H9 (cell line): ENCODE data around the gene LRR1. TPM values are rescaled to one million over a fixed set of nuclear protein-coding genes. Genes with fewer than 3 reads are reported as not detected.
"Not testable (repeated sequence)": the region's sequence is repeated elsewhere in the genome, so short reads cannot be mapped to it uniquely, and the experiment has no call there.

Experiments used
- DNase-seq: peaks from one replicate; pipeline ENCODE4 v3.0.0-alpha.2; 2017
- H2AFZ ChIP-seq: one replicate; pipeline ENCODE4 v1.6.1; 2013; ENCODE audit warnings: mild to moderate bottlenecking, low read length, control low read depth, moderate library complexity
- H2AK5ac ChIP-seq: 2 replicates; pipeline ENCODE4 v1.6.1; 2013; ENCODE audit warnings: low read length, control low read depth, mixed read lengths; ENCODE audit not compliant: insufficient read length
- H2BK120ac ChIP-seq: one replicate; pipeline ENCODE4 v1.6.1; 2013; ENCODE audit warnings: low read depth, mild to moderate bottlenecking, low read length, control low read depth, inconsistent platforms; ENCODE audit not compliant: poor library complexity, severe bottlenecking
- H2BK12ac ChIP-seq: 2 replicates; pipeline ENCODE4 v1.6.1; 2013; ENCODE audit warnings: low read length, control low read depth, mixed read lengths, low read depth; ENCODE audit not compliant: insufficient read length
- H2BK15ac ChIP-seq: 2 replicates; pipeline ENCODE4 v1.6.1; 2013; ENCODE audit warnings: low read depth, low read length, control low read depth
- H2BK20ac ChIP-seq: one replicate; pipeline ENCODE4 v1.6.1; 2013; ENCODE audit warnings: low read depth, mild to moderate bottlenecking, low read length, control low read depth, inconsistent platforms; ENCODE audit not compliant: poor library complexity, severe bottlenecking
- H2BK5ac ChIP-seq: 2 replicates; pipeline ENCODE4 v1.6.1; 2013; ENCODE audit warnings: low read length, control low read depth, mixed read lengths; ENCODE audit not compliant: insufficient read length
- H3K14ac ChIP-seq: 2 replicates; pipeline ENCODE4 v1.6.1; 2013; ENCODE audit warnings: low read length, control low read depth; ENCODE audit not compliant: insufficient read depth
- H3K18ac ChIP-seq: 2 replicates; pipeline ENCODE4 v1.6.1; 2013; ENCODE audit warnings: low read depth, mild to moderate bottlenecking, mixed read lengths, low read length, control low read depth; ENCODE audit not compliant: insufficient read length
- H3K23ac ChIP-seq: 2 replicates; pipeline ENCODE4 v1.6.1; 2013; ENCODE audit warnings: low read length, control low read depth, mixed read lengths, low read depth; ENCODE audit not compliant: insufficient read length
- H3K23me2 ChIP-seq: 2 replicates; pipeline ENCODE4 v1.6.1; 2013; ENCODE audit warnings: low read depth, mild to moderate bottlenecking, mixed read lengths, low read length, control low read depth; ENCODE audit not compliant: insufficient read length, poor library complexity, severe bottlenecking
- H3K27ac ChIP-seq: 2 replicates; pipeline ENCODE4 v1.5.1; 2013; ENCODE audit warnings: low read length, control low read depth, mixed read lengths, low read depth; ENCODE audit not compliant: insufficient read length
- H3K27me3 ChIP-seq: 2 replicates; pipeline ENCODE4 v1.6.1; 2013; ENCODE audit warnings: low read length, control low read depth, inconsistent platforms; ENCODE audit not compliant: insufficient read depth
- H3K4ac ChIP-seq: 2 replicates; pipeline ENCODE4 v1.6.1; 2013; ENCODE audit warnings: low read depth, mild to moderate bottlenecking, control low read depth, inconsistent platforms, low read length, moderate library complexity
- H3K4me1 ChIP-seq: 2 replicates; pipeline ENCODE4 v1.6.1; 2013; ENCODE audit warnings: low read length, control low read depth, inconsistent platforms; ENCODE audit not compliant: insufficient read depth
- H3K4me2 ChIP-seq: 2 replicates; pipeline ENCODE4 v1.6.1; 2013; ENCODE audit warnings: low read length, control low read depth, mixed read lengths; ENCODE audit not compliant: insufficient read length, insufficient read depth
- H3K56ac ChIP-seq: 2 replicates; pipeline ENCODE4 v1.6.1; 2013; ENCODE audit warnings: low read depth, mild to moderate bottlenecking, mixed read lengths, low read length, control low read depth; ENCODE audit not compliant: insufficient read length
- H3K79me1 ChIP-seq: 2 replicates; pipeline ENCODE4 v1.6.1; 2013; ENCODE audit warnings: low read depth, mild to moderate bottlenecking, moderate library complexity, low read length, control low read depth, inconsistent platforms; ENCODE audit not compliant: insufficient read depth, poor library complexity, severe bottlenecking
- H3K79me2 ChIP-seq: 2 replicates; pipeline ENCODE4 v1.6.1; 2013; ENCODE audit warnings: low read length, control low read depth, inconsistent platforms; ENCODE audit not compliant: insufficient read depth
- H3K9ac ChIP-seq: 2 replicates; pipeline ENCODE4 v1.6.1; 2013; ENCODE audit warnings: low read length, control low read depth, mixed read lengths; ENCODE audit not compliant: insufficient read length; ENCODE audit errors: extremely low read depth
- H3K9me3 ChIP-seq: one replicate; pipeline ENCODE4 v1.6.1; 2013; ENCODE audit warnings: low read depth, low read length, inconsistent platforms; ENCODE audit not compliant: control insufficient read depth
- H3T11ph ChIP-seq: one replicate; pipeline ENCODE4 v1.6.1; 2013; ENCODE audit warnings: mild to moderate bottlenecking, low read length, control low read depth, inconsistent platforms
- H4K20me1 ChIP-seq: one replicate; pipeline ENCODE4 v1.6.1; 2013; ENCODE audit not compliant: control insufficient read depth, insufficient read length, insufficient read depth
- H4K5ac ChIP-seq: 2 replicates; pipeline ENCODE4 v1.6.1; 2013; ENCODE audit warnings: low read depth, mild to moderate bottlenecking, mixed read lengths, low read length, control low read depth; ENCODE audit not compliant: insufficient read length
- H4K8ac ChIP-seq: replicated peaks from 2 replicates; pipeline ENCODE4 v1.6.1; 2013; ENCODE audit warnings: low read length, control low read depth, mixed read lengths, low read depth; ENCODE audit not compliant: insufficient read length
- H4K91ac ChIP-seq: 2 replicates; pipeline ENCODE4 v1.6.1; 2013; ENCODE audit warnings: low read depth, mild to moderate bottlenecking, moderate library complexity, mixed read lengths, low read length, control low read depth; ENCODE audit not compliant: insufficient read length
- H3K27ac Mint-ChIP-seq, 3 experiments: 2 replicates in 2 of 3; 3 replicates in 1 of 3; pipeline ENCODE4 v1.8.0; 2020 to 2021; ENCODE audit warnings: mixed read lengths in 3 of 3, mild to moderate bottlenecking in 1 of 3, moderate library complexity in 1 of 3
- H3K27me3 Mint-ChIP-seq: 2 replicates; pipeline ENCODE4 v1.8.0; 2021; ENCODE audit warnings: low read depth, mild to moderate bottlenecking, moderate library complexity, mixed read lengths
- H3K36me3 Mint-ChIP-seq, 3 experiments: 2 replicates in 2 of 3; 3 replicates in 1 of 3; pipeline ENCODE4 v1.8.0; 2020 to 2021; ENCODE audit warnings: low read depth in 3 of 3, mixed read lengths in 3 of 3; ENCODE audit not compliant: insufficient read depth in 1 of 3
- H3K4me1 Mint-ChIP-seq, 2 experiments: 2 replicates each; pipeline ENCODE4 v1.8.0; 2020; ENCODE audit warnings: mixed read lengths in 2 of 2
- H3K4me3 Mint-ChIP-seq, 2 experiments: 2 replicates in 1 of 2; 3 replicates in 1 of 2; pipeline ENCODE4 v1.8.0; 2020 to 2021; ENCODE audit warnings: mild to moderate bottlenecking in 2 of 2, mixed read lengths in 2 of 2, moderate library complexity in 1 of 2
- H3K9me3 Mint-ChIP-seq, 2 experiments: 2 replicates in 1 of 2; 3 replicates in 1 of 2; pipeline ENCODE4 v1.8.0; 2020; ENCODE audit warnings: mild to moderate bottlenecking in 2 of 2, mixed read lengths in 2 of 2, moderate library complexity in 1 of 2
- WGBS: extraction: QIAGEN DNeasy Blood & Tissue Kit; methylation state at CpG from one replicate; pipeline ENCODE4 v1.1.7; 2013; ENCODE audit warnings: missing lambda C conversion rate, low lambda C conversion rate, mixed read lengths; ENCODE audit not compliant: insufficient read length; ENCODE audit errors: extremely low coverage; 5-methylcytosine and 5-hydroxymethylcytosine counted together
- total RNA-seq: library from RNA; stranded (reverse); gene quantifications from 2 replicates; pipeline ENCODE4 v1.2.1, GENCODE V29; 2021
- TF ChIP-seq, protein P1 (sequence below): fragments of 200-600 bp; sonication (generic); conservative IDR thresholded peaks from 3 replicates; pipeline ENCODE4 v1.8.0; 2021; ENCODE audit warnings: antibody characterized with exemption, mild to moderate bottlenecking

The LRR1 gene
- total RNA-seq, 1 experiment from 2014 or later, result 38.6 TPM

DNA sequence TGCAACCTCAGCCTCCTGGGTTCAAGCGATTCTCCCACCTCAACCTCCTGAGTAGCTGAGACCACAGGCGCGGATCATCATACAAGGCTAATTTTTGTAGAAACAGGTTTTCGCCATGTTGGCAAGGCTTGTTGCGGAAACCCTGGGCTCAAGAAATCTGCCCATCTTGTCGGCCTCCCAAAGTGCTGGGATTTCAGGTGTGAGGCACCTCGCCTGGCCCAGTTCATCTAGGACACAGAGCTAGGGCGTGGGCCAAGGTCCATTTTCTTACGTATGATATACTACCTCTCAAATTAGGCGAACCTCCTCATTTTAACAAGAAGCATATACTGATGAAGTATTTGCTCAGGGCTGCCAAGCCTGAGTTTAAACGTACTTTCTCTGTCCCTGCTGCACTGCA, 14.7 kb upstream of the LRR1 start:
- peak overlapping the region; percentile 89 to 95 for H3K4me3 Mint-ChIP-seq
- peaks cover 24% of the 10 kb centered on the region for H3K79me2 ChIP-seq
- peaks cover 5% of the 10 kb centered on the region; the same call in 1 of the 2 replicates for H3K4me1 ChIP-seq
- H3K36me3 Mint-ChIP-seq, result peaks cover 44 to 48% (median 44%) of the 10 kb centered on the region in 3 experiments
- H3K4ac ChIP-seq, result no peak overlapping the region
- no peak overlapping the region for H3K18ac ChIP-seq
- H3K27me3 ChIP-seq, result no peaks in the 10 kb centered on the region
- peak overlapping the region; percentile 60 for H2AK5ac ChIP-seq
- H2BK12ac ChIP-seq, result no peak overlapping the region
- peaks cover 3% of the 10 kb centered on the region; the same call in 1 of the 2 replicates for H3K27me3 Mint-ChIP-seq
- no peaks in the 10 kb centered on the region for H4K20me1 ChIP-seq
- peaks cover 29 to 35% of the 10 kb centered on the region in 2 experiments for H3K4me1 Mint-ChIP-seq
- H3K14ac ChIP-seq, result no peak overlapping the region; the same call in 1 of the 2 replicates
- H2BK5ac ChIP-seq, result peak overlapping the region; percentile 60
- WGBS, result no CpG with 5 or more reads among the region's 11 CpGs
- H2BK20ac ChIP-seq, result no peak overlapping the region
- H3K56ac ChIP-seq, result peak overlapping the region; percentile 58
- H2AFZ ChIP-seq, result no peak overlapping the region
- no peaks in the 10 kb centered on the region for H3K9me3 Mint-ChIP-seq
- no peak overlapping the region for H2BK15ac ChIP-seq
- no peak overlapping the region for H3K27ac ChIP-seq
- peak overlapping the region; percentile 80 for H3K9ac ChIP-seq
- H4K91ac ChIP-seq, result no peak overlapping the region
- H4K5ac ChIP-seq, result peak overlapping the region; percentile 79
- H3K79me1 ChIP-seq, result peaks cover 9% of the 10 kb centered on the region
- DNase-seq, result no peak
- H3K9me3 ChIP-seq, result no peaks in the 10 kb centered on the region
- H3K23ac ChIP-seq, result peak overlapping the region; percentile 33
- peak overlapping the region; percentile 91 to 100 (median 96); a peak in 5 of 7 replicates for H3K27ac Mint-ChIP-seq
- H2BK120ac ChIP-seq, result no peak overlapping the region
- H4K8ac ChIP-seq, result peak overlapping the region; percentile 50
- H3K4me2 ChIP-seq, result peak overlapping the region; percentile 61
- TF ChIP-seq, protein P1, sequence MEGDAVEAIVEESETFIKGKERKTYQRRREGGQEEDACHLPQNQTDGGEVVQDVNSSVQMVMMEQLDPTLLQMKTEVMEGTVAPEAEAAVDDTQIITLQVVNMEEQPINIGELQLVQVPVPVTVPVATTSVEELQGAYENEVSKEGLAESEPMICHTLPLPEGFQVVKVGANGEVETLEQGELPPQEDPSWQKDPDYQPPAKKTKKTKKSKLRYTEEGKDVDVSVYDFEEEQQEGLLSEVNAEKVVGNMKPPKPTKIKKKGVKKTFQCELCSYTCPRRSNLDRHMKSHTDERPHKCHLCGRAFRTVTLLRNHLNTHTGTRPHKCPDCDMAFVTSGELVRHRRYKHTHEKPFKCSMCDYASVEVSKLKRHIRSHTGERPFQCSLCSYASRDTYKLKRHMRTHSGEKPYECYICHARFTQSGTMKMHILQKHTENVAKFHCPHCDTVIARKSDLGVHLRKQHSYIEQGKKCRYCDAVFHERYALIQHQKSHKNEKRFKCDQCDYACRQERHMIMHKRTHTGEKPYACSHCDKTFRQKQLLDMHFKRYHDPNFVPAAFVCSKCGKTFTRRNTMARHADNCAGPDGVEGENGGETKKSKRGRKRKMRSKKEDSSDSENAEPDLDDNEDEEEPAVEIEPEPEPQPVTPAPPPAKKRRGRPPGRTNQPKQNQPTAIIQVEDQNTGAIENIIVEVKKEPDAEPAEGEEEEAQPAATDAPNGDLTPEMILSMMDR, result no peak
- H3T11ph ChIP-seq, result no peak overlapping the region
- peaks cover 11% of the 10 kb centered on the region for H3K23me2 ChIP-seq

DNA sequence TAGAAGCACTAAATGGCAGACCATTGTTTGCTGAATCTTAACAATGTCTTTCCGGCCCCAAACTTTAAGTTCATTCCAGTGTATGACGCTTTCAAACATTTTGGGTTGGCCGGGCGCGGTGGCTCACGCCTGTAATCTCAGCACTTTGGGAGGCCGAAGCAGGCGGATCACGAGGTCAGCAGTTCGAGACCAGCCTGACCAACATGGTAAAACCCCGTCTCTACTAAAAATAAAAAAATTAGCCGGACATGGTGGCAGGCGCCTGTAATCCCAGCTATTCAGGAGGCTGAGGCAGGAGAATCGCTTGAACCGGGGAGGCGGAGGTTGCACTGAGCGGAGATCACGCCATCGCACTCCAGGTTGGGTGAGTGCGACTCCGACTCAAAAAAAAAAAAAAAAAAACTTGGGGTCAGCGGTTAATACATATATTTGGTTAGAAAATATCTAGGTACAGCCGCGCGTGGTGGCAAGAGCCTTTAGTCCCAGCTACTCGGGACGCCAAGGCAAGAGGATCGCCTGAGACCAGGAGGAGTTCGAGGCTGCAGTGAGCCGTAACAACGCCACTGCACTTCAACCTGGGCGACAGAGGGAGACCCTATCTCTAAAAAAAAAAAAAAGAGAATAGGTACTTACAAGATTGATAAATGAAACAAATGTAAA, 13.6 kb upstream of the LRR1 start:
- H2BK20ac ChIP-seq, H4K20me1 ChIP-seq, H4K91ac ChIP-seq, H3K23ac ChIP-seq, H3K18ac ChIP-seq, H3K9me3 ChIP-seq, H2AK5ac ChIP-seq, H3K14ac ChIP-seq, H2BK120ac ChIP-seq, H2AFZ ChIP-seq, H2BK12ac ChIP-seq, H3K4ac ChIP-seq, H4K8ac ChIP-seq, H4K5ac ChIP-seq, H3K9me3 Mint-ChIP-seq, H2BK15ac ChIP-seq, DNase-seq, H3K27me3 ChIP-seq, H3K79me1 ChIP-seq, H3K27me3 Mint-ChIP-seq, H3K4me1 ChIP-seq, H3T11ph ChIP-seq: not testable (repeated sequence)
- no CpG with 5 or more reads among the region's 32 CpGs for WGBS
- peaks cover 29 to 35% of the 10 kb centered on the region in 2 experiments for H3K4me1 Mint-ChIP-seq
- Histone ChIP-seq H3K23me2 (peaks cover 11% of the 10 kb centered on the region), H2BK5ac (peak overlapping the region; percentile 58), H3K56ac (peak overlapping the region; percentile 94), H3K27ac (peak overlapping the region; percentile 41), H3K9ac (peak overlapping the region; percentile 100), H3K4me2 (peak overlapping the region; percentile 61), H3K79me2 (peaks cover 24% of the 10 kb centered on the region)
- H3K4me3 Mint-ChIP-seq, result peak overlapping the region; percentile 89 to 95
- H3K27ac Mint-ChIP-seq, result peak overlapping the region; percentile 96 to 100 (median 99)
- peaks cover 44 to 48% (median 44%) of the 10 kb centered on the region in 3 experiments for H3K36me3 Mint-ChIP-seq
